Vagina (tissue), 2 donors: ENCODE data around the gene MED13L. TPM values are rescaled to one million over a fixed set of nuclear protein-coding genes. Genes with fewer than 3 reads are reported as not detected.

Experiments
- DNase-seq, 2 donors: peaks; one replicate each; pipeline ENCODE4 v3.0.0-alpha.2; 2017; ENCODE audit errors: extremely low spot score in 2 of 2
- H3K27ac ChIP-seq: fragments of 200-600 bp; sonication (generic); one replicate; pipeline ENCODE4 v1.5.1; 2019
- H3K27me3 ChIP-seq: fragments of 200-600 bp; sonication (generic); one replicate; pipeline ENCODE4 v1.5.1; 2019
- H3K36me3 ChIP-seq, 2 donors: fragments of 200-600 bp; sonication (generic); one replicate each; pipeline ENCODE4 v1.5.1; 2017 to 2019
- H3K4me1 ChIP-seq: fragments of 200-600 bp; sonication (generic); one replicate; pipeline ENCODE4 v1.5.1; 2019
- H3K4me3 ChIP-seq, 2 donors: fragments of 200-600 bp; sonication (generic); 1 replicate in 1 of 2; 2 replicates in 1 of 2; pipeline ENCODE4 v1.5.1; 2016 to 2019
- H3K9me3 ChIP-seq: fragments of 200-600 bp; sonication (generic); one replicate; pipeline ENCODE4 v1.5.1; 2019
- POLR2A ChIP-seq, 2 donors: fragments of 450-650 bp; IDR thresholded peaks; one replicate each; pipeline ENCODE4 v1.6.1; 2017; ENCODE audit warnings: antibody characterized with exemption in 2 of 2, mild to moderate bottlenecking in 2 of 2, moderate library complexity in 2 of 2
- POLR2AphosphoS5 ChIP-seq, 2 donors: sonication (generic); formaldehyde crosslinking; IDR thresholded peaks; one replicate each; pipeline ENCODE4 v1.9.0; 2017; ENCODE audit warnings: antibody characterized with exemption in 2 of 2, mild to moderate bottlenecking in 2 of 2, low read depth in 1 of 2; ENCODE audit not compliant: insufficient read depth in 1 of 2
- intact Hi-C: fragments of 100-400 bp; cut with DNase I; formaldehyde crosslinking; loops from one replicate; pipeline ENCODE4 v1.15.1; 2023
- total RNA-seq: library from RNA; depleted of rRNA; stranded (reverse); fragments of >200 nt; gene quantifications from one replicate; pipeline ENCODE4 v1.2.3, GENCODE V29; 2016
- TF ChIP-seq, protein P1 (sequence below), 3 experiments: fragments of 450-650 bp in 2 of 3; fragments of 200-600 bp in 1 of 3; sonication (generic) in 1 of 3; IDR thresholded peaks; one replicate each; pipeline ENCODE4 v1.5.1; 2017 to 2019; ENCODE audit warnings: antibody characterized with exemption in 3 of 3, mild to moderate bottlenecking in 2 of 3, moderate library complexity in 2 of 3

Gene MED13L
- total RNA-seq, 1 donor from 2014 or later: 161 TPM

DNA sequence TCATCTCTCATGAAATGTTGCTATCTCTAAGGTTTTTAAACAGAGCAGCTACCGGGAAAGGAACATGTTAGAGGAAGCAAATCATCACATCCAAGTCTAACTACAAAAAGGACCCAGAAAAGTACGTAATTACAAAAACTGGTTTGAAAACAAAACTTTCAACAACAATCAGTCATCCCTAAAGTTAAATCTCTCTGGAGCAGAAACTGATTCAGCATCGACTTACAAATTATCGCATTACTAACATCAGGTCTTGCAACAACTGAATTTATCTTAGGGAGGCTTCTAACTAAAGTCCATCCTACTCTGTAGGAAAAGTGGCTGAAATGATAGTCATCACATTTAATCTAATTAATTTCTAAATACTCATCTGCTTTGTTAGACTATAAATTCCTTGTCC lies 137.0 kb downstream of the MED13L start:
- intact Hi-C loops: no loop called here
- peaks cover 80% of the 10 kb centered on the region for H3K4me1 ChIP-seq

GRCh38 chr12:116138781-116139180 lies 138.7 kb downstream of the MED13L start:
- no peak for TF ChIP-seq POLR2AphosphoS5 (IDR thresholded peaks at IDR 0.05; ENCODE audit: insufficient read depth in 1 of 2, low read depth in 1 of 2)
- TF ChIP-seq, protein P1, sequence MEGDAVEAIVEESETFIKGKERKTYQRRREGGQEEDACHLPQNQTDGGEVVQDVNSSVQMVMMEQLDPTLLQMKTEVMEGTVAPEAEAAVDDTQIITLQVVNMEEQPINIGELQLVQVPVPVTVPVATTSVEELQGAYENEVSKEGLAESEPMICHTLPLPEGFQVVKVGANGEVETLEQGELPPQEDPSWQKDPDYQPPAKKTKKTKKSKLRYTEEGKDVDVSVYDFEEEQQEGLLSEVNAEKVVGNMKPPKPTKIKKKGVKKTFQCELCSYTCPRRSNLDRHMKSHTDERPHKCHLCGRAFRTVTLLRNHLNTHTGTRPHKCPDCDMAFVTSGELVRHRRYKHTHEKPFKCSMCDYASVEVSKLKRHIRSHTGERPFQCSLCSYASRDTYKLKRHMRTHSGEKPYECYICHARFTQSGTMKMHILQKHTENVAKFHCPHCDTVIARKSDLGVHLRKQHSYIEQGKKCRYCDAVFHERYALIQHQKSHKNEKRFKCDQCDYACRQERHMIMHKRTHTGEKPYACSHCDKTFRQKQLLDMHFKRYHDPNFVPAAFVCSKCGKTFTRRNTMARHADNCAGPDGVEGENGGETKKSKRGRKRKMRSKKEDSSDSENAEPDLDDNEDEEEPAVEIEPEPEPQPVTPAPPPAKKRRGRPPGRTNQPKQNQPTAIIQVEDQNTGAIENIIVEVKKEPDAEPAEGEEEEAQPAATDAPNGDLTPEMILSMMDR (IDR thresholded peaks at IDR 0.05): no peak
- TF ChIP-seq POLR2A (IDR thresholded peaks at IDR 0.05): no peak
- H3K9me3 ChIP-seq: no peaks in the 10 kb centered on the region
- DNase-seq: no peak
- H3K27me3 ChIP-seq: no peaks in the 10 kb centered on the region
- no peak overlapping the region for H3K27ac ChIP-seq
- intact Hi-C loops: no loop called here
- peaks cover 78% of the 10 kb centered on the region for H3K4me1 ChIP-seq
- H3K4me3 ChIP-seq: no peak overlapping the region
- H3K36me3 ChIP-seq: no peaks in the 10 kb centered on the region

More for the DNA sequence above, 137.0 kb downstream of the MED13L start:
- Histone ChIP-seq H3K9me3 (no peaks in the 10 kb centered on the region), H3K27ac (no peak overlapping the region), H3K36me3 (no peaks in the 10 kb centered on the region), H3K27me3 (no peaks in the 10 kb centered on the region), H3K4me3 (no peak overlapping the region)
- TF ChIP-seq, protein P1 (IDR thresholded peaks at IDR 0.05): no peak
- TF ChIP-seq POLR2AphosphoS5 (IDR thresholded peaks at IDR 0.05; ENCODE audit: insufficient read depth in 1 of 2, low read depth in 1 of 2) (no peak), POLR2A (IDR thresholded peaks at IDR 0.05) (no peak)
- DNase-seq: no peak

GRCh38 chr12:116138364-116138763 lies 139.1 kb downstream of the MED13L start:
- TF ChIP-seq POLR2AphosphoS5 (IDR thresholded peaks at IDR 0.05; ENCODE audit: insufficient read depth in 1 of 2, low read depth in 1 of 2): no peak
- no peak for TF ChIP-seq POLR2A (IDR thresholded peaks at IDR 0.05)
- TF ChIP-seq, protein P1 (IDR thresholded peaks at IDR 0.05): no peak
- no peaks in the 10 kb centered on the region for H3K9me3 ChIP-seq
- peaks cover 78% of the 10 kb centered on the region for H3K4me1 ChIP-seq
- no peak overlapping the region for H3K4me3 ChIP-seq
- no peaks in the 10 kb centered on the region for H3K36me3 ChIP-seq
- no peak for DNase-seq
- no peak overlapping the region for H3K27ac ChIP-seq
- intact Hi-C loops: no loop called here
- H3K27me3 ChIP-seq: no peaks in the 10 kb centered on the region

DNA sequence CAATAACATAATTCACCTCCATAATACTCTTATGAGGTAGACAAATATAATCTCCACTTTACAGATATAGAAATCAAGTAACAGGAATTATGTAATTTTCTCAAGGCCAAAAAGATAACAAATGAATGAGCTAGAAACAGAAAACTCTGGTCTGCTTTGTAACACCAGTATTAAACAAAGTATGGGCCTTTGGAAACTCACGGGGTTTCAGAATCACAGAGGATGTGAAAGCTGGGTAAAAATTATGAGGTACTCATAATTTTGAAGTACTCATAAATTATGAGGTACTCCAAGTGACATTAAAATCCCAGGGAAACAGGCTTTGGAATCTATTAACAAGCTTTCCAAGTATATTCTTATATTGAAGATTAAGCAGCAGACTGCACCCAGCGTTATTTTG lies 140.2 kb downstream of the MED13L start:
- H3K36me3 ChIP-seq: no peaks in the 10 kb centered on the region
- H3K9me3 ChIP-seq: no peaks in the 10 kb centered on the region
- no peak overlapping the region for H3K27ac ChIP-seq
- intact Hi-C loops: no loop called here
- H3K4me3 ChIP-seq: no peak overlapping the region
- TF ChIP-seq POLR2AphosphoS5 (IDR thresholded peaks at IDR 0.05; ENCODE audit: insufficient read depth in 1 of 2, low read depth in 1 of 2) (no peak), POLR2A (IDR thresholded peaks at IDR 0.05) (no peak)
- TF ChIP-seq, protein P1 (IDR thresholded peaks at IDR 0.05): no peak
- no peaks in the 10 kb centered on the region for H3K27me3 ChIP-seq
- H3K4me1 ChIP-seq: peaks cover 78% of the 10 kb centered on the region
- DNase-seq: no peak

DNA sequence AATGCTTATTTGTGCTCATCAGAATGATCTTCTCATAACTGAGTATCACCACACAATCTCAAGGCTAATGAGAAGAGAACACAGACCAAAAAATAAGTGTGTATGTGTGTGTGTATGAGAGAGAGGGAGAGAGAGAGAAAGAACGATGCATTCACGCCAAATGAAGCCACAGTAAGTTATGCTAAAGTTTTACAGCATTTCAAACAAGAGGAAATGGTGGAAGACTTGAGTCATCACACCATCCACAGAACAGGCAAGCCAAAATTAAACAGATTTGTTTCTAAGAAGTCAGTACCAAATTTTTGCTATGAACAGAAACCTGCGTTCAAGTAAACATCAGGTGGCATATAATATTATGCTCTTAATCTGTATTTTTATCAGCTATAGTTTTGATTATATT lies 141.2 kb downstream of the MED13L start:
- DNase-seq: no peak
- TF ChIP-seq POLR2AphosphoS5 (IDR thresholded peaks at IDR 0.05; ENCODE audit: insufficient read depth in 1 of 2, low read depth in 1 of 2) (no peak), POLR2A (IDR thresholded peaks at IDR 0.05) (no peak)
- Histone ChIP-seq H3K36me3 (no peaks in the 10 kb centered on the region), H3K4me1 (peaks cover 71% of the 10 kb centered on the region), H3K9me3 (no peaks in the 10 kb centered on the region), H3K27me3 (no peaks in the 10 kb centered on the region), H3K4me3 (no peak overlapping the region), H3K27ac (no peak overlapping the region)
- intact Hi-C loops: no loop called here
